NCI-H345 (cell line): ENCODE results near the gene LRRIQ4.

Experiments used
- DNase-seq: peaks from one replicate; lab custom pipeline; 2025; lab: John Stamatoyannopoulos, UW

The LRRIQ4 gene

GRCh38 chr3:169855514-169855913, 42.8 kb downstream of the LRRIQ4 start:
- no peak for DNase-seq

GRCh38 chr3:169857811-169858210, 45.1 kb downstream of the LRRIQ4 start:
- DNase-seq: no peak

- DNase-seq: no peak
Measured at GRCh38 chr3:169861871-169862270, 49.2 kb downstream of the LRRIQ4 start.

- DNase-seq: peak; percentile 50
Measured at GRCh38 chr3:169863458-169863899, 50.8 kb downstream of the LRRIQ4 start.

- no peak for DNase-seq
Measured at GRCh38 chr3:169864270-169864669, 51.6 kb downstream of the LRRIQ4 start.

- DNase-seq: no peak
Measured at GRCh38 chr3:169865176-169865767, 52.6 kb downstream of the LRRIQ4 start.

- DNase-seq: no peak
Measured at GRCh38 chr3:169867584-169868210, 55.0 kb downstream of the LRRIQ4 start.

GRCh38 chr3:169868369-169868768, 55.7 kb downstream of the LRRIQ4 start:
- no peak for DNase-seq

GRCh38 chr3:169869484-169870220, 57.0 kb downstream of the LRRIQ4 start, which contains the start of gene LRRC31:
Gene LRRC31 (minus strand): TSS chr3:169869935. CDS start chr3:169869807, 128 bp downstream.
- peak; percentile 11 for DNase-seq

- DNase-seq: no peak
Measured at GRCh38 chr3:169871129-169871886, 58.6 kb downstream of the LRRIQ4 start.

- no peak for DNase-seq
Measured at GRCh38 chr3:169879013-169879557, 66.4 kb downstream of the LRRIQ4 start.

- DNase-seq: no peak
Measured at GRCh38 chr3:169879845-169880575, 67.3 kb downstream of the LRRIQ4 start.

- DNase-seq: no peak
Measured at GRCh38 chr3:169880576-169881250, 68.0 kb downstream of the LRRIQ4 start.

GRCh38 chr3:169886671-169887070, 74.0 kb downstream of the LRRIQ4 start:
- no peak for DNase-seq
